GM19455 (cell line): ENCODE results near the gene DEGS2.

Experiments used
- ATAC-seq: cut with Tn5 transposase; IDR thresholded peaks from one replicate; pipeline ENCODE4 v1.9.1; 2021; ENCODE audit not compliant: unreplicated experiment

Gene DEGS2

GRCh38 chr14:100149851-100150611 is 9.4 kb downstream of the DEGS2 start:
- ATAC-seq = no peak

DNA sequence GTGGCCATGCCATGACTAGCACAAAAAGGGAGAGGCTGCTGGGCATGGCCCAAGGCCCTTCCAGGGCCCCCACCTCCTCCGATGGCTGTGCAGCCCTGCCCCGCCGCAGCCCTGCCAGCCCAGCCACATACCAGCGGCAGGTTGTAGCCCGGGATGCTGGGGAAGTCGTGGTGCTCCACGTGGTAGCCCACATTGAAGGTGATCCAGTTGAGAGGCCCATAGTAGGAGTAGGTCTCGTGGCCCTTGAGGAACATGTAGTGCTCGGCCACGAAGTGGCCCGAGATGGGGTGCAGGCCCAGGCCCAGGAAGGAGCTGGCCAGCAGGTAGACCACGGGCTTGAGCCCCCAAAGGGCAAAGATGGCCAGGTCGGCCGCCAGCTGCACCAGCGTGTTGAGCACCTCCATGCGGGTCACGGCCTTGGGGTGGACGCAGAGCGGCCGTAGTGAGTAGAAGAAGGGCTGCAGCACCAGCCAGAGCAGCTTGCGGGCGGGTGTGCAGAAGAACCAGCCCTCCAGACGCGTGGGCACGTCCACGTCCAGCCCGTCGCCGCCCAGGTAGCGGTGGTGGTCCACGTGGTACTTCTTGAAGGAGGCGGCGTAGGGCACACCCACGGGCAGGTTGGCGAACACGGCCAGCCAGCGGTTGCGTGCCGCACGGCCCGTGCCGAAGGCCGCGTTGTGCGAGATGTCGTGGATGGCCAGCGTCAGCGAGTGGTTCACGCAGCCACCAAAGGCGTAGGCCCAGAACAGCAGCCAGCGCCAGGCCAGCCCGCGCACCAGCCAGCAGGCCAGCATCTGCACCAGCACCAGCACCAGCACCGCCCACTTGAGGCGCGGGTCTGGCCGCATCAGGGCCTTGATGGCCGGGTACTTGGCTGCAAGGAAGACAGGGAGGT is 10.4 kb downstream of the DEGS2 start:
- ATAC-seq = no peak

DNA sequence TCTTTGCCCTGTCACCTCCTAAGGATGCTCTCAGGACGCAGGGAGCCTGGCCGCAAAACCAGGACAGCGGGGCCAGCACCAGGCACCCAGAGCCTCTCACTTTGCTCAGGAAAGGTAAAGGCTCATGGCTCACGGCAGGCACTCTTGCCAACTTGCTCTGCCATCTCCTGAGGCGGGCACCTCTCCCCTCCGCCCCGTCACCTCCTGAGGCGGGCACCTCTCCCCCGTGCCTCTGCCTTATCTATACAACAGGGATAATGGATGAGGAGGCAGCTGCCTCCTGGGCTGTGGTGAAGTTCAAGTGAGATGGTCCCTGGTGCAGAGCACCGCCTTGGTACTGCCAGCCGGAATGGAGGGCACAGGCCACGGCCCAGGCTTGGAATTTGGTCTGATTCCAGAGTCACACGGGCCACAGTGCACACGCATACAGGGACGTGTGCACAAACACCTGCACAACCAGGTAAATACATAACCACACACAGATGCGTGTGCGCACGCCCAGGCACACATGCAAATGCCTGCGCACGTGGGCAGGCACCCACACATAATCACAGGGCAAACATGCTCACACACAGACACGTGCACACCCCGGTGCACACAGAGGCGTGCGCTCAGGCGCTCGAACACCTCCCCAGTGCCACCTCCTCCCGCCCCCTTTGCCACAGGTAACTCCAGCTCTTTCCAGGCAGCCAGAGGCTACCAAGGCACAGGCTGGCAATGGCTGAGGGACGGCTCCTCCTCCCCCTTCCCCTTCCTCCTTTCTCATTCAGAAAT is 11.6 kb downstream of the DEGS2 start:
- no peak for ATAC-seq

DNA sequence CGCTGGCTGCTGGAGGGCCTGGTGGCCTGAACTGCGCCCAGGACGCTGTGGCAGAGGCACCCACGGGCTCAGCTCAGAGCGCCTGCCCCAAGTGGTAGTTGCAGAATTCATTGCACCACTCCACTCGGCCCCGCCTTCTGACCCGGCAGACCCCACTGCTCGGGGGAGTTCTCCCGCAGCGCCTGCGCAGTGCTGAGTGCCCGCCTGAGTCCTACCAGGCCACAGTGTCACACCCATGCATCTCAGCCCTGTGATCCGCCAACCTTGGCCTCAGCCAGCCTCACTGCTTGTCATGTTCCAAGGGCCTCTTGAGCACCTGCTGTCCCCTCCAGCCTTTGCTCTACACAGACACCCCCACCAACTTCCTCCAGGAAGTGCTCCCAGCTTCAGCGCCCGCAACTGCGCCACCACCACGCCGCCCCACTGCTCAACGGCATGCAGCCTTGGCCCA is 12.2 kb downstream of the DEGS2 start:
- ATAC-seq = no peak

- no peak for ATAC-seq
Observed at GRCh38 chr14:100146531-100147091, 12.8 kb downstream of the DEGS2 start.

GRCh38 chr14:100145682-100146464 is 13.6 kb downstream of the DEGS2 start:
- no peak for ATAC-seq

DNA sequence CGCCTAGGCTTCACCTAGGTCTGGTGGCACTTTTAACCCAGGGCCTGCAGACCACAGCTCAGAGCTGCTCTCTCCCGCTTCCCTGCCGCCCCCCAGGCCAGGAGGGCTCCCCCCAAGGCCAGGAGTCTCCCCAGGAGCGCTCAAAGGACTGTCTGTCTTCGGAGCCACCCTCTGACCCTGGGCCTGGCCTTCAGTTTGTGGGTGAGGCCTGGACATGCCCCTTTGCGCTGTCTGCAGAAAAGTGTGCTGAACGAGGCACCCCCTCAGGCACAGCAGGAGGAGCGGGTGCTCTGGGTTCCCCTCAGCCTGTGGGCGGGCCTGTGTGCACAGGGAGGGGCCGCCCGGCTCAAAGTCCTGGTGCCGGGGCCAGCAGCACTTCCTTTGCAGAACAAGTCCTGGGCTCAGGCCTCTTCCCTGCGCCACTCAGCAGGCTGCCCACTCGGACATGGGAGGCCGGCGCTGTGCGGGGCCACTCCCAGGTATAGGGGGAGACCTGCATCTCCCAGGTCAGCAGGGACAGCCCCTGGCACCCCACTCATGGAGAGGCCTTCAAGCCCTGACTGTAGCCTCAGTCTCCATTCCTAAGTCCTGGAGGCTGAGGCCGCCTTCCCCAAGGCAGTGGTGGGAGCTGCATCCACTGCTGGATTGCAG is 14.3 kb downstream of the DEGS2 start:
- no peak for ATAC-seq

GRCh38 chr14:100144645-100144995 is 14.8 kb downstream of the DEGS2 start:
- ATAC-seq = no peak

GRCh38 chr14:100143934-100144333 is 15.5 kb downstream of the DEGS2 start:
- no peak for ATAC-seq

DNA sequence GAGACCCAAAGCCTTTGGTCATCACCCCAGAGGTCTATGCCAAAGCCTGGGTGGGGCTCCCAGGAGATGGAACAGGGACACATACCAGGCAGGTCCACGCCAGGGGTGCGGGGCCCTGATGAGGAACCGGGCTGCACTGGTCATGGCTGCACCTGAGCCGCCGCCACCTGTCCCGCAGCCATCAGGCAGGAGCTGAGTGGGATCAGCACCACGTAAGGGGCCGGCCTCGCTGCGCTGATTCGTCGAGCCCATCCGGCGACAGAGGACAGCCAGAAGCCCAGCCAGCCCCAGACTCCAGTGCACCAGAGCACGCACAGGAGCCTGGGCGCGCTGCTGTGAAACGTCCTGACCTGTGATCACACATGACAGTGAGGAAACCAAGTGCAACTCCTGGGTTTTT is 15.9 kb downstream of the DEGS2 start:
- ATAC-seq = no peak

GRCh38 chr14:100142073-100143040 is 17.1 kb downstream of the DEGS2 start:
- ATAC-seq = no peak

DNA sequence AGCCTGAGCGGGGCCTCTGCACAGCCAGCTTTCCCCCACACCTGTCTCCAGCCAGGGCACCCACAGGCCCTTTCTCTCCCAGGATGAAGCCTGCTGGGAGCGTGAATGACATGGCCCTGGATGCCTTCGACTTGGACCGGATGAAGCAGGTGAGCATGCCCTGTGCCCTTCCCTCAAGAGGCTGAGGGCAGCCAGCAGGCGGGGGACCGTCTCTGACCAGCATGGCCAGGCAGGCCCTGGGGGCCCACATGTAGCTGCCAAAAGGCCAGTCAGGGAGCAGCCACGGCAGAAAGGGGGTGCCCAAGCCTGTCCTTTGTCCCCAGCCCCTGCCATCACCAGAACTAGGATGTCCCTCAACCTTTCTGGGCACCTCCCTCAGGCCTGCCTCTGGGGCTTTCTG is 18.3 kb downstream of the DEGS2 start:
- ATAC-seq = no peak

- no peak for ATAC-seq
Observed at GRCh38 chr14:100140452-100141078, 18.9 kb downstream of the DEGS2 start.

- ATAC-seq = no peak
Observed at GRCh38 chr14:100138955-100139354, 20.5 kb downstream of the DEGS2 start.

GRCh38 chr14:100138082-100138787 is 21.2 kb downstream of the DEGS2 start:
- ATAC-seq = no peak

DNA sequence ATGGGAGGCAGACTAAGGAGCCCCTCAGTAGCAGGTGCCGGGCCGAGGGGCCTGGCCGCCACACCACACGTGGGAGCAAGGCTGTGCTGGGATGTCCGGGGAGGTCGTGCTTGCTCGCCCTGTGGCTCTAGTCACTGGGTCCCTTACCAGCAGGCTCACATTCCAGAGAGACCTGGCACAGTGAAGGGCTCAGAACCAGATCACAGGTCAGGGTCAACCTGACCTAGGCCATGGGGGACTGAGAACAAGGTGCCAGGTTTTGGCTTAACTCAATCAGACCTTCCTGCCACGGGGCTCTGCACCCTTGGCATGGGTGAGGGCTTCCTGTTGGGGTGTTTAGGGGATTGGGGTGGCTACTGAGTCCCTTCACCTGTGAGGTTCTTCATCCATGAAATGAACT is 22.3 kb downstream of the DEGS2 start:
- no peak for ATAC-seq

DNA sequence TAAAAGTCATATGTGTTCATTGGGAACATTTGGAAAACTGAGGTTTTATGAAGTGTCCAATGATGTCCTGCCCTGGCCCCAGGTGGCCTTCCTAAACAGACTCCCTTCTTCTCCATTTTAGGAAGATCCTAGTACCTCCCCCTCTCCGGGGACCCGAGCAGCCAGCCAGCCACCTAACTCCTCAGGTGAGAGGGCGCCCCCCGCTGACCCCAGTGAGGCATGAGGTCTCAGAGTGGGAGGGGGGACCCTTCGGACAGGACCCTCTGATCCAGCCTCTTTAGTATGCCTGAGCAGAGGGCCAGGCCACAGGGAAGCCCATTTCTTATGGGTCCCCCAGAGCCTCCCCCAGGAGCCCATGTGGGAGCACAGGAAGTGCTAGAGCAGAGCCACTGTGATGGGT is 23.7 kb downstream of the DEGS2 start:
- no peak for ATAC-seq

DNA sequence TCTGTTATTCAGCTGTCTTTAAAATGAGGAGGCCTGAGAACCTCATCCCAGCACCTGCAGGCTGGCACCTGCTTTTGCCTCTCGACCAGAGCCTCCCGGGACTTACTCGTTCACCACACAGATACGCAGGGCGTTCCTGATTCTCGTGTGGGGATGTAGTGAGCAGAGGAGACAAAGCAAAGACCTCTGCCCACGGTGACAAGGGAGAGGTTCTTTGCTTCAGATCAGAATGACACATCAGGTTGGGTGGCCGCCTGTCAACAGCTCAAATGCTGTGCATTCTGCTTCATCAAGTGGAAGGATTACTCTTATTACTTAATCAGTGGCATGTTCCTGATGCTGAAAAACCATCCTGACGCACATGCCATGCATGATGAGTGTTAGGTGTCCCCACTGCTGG is 24.4 kb downstream of the DEGS2 start:
- no peak for ATAC-seq
